GM23338 (cell line): ENCODE data around the gene ALDH1A2. TPM values are rescaled to one million over a fixed set of nuclear protein-coding genes. Genes with fewer than 3 reads are reported as not detected.

Experiments
- ATAC-seq: fragments of 200-7000 bp; cut with Tn5 transposase; 3 replicates; pipeline ENCODE4 v1.9.1; 2020
- DNase-seq: peaks from one replicate; pipeline ENCODE4 v3.0.0-alpha.2; 2015; ENCODE audit warnings: low spot score
- H2AFZ ChIP-seq: fragments of 200-600 bp; sonication (generic); 2 replicates; pipeline ENCODE4 v1.8.0; 2016; ENCODE audit warnings: antibody characterized with exemption, mild to moderate bottlenecking, moderate library complexity
- H3F3A ChIP-seq: fragments of 200-600 bp; sonication (generic); replicated peaks from 2 replicates; pipeline ENCODE4 v1.8.0; 2017; ENCODE audit warnings: antibody characterized with exemption, mixed run types, low read depth
- H3K27ac ChIP-seq: fragments of 200-600 bp; sonication (generic); 2 replicates; pipeline ENCODE4 v1.6.1; 2016; ENCODE audit warnings: low read depth
- H3K27me3 ChIP-seq: fragments of 200-600 bp; sonication (generic); 2 replicates; pipeline ENCODE4 v1.8.0; 2016; ENCODE audit warnings: mild to moderate bottlenecking, mixed run types, moderate library complexity; ENCODE audit not compliant: insufficient read depth
- H3K36me3 ChIP-seq: fragments of 200-600 bp; sonication (generic); 2 replicates; pipeline ENCODE4 v1.8.0; 2016; ENCODE audit warnings: mild to moderate bottlenecking; ENCODE audit not compliant: insufficient read depth
- H3K4me1 ChIP-seq: fragments of 200-600 bp; sonication (generic); 2 replicates; pipeline ENCODE4 v1.8.0; 2016; ENCODE audit warnings: mild to moderate bottlenecking, moderate library complexity; ENCODE audit not compliant: insufficient read depth
- H3K4me2 ChIP-seq: fragments of 200-600 bp; sonication (generic); 2 replicates; pipeline ENCODE4 v1.7.1; 2017; ENCODE audit warnings: mixed run types
- H3K4me3 ChIP-seq: fragments of 200-600 bp; sonication (generic); 2 replicates; pipeline ENCODE4 v1.6.1; 2016; ENCODE audit warnings: mixed run types
- H3K79me2 ChIP-seq: fragments of 200-600 bp; sonication (generic); replicated peaks from 2 replicates; pipeline ENCODE4 v1.8.0; 2017; ENCODE audit warnings: mild to moderate bottlenecking; ENCODE audit not compliant: insufficient read depth
- H3K9me2 ChIP-seq: fragments of 200-600 bp; sonication (generic); 2 replicates; pipeline ENCODE4 v1.8.0; 2017; ENCODE audit not compliant: insufficient read depth
- H4K20me1 ChIP-seq: fragments of 200-600 bp; sonication (generic); replicated peaks from 2 replicates; pipeline ENCODE4 v1.8.0; 2017; ENCODE audit warnings: mild to moderate bottlenecking; ENCODE audit not compliant: insufficient read depth
- H3K27ac Mint-ChIP-seq: 2 replicates; pipeline ENCODE4 v1.8.0; 2020; ENCODE audit warnings: inconsistent platforms, mild to moderate bottlenecking, moderate library complexity, mixed read lengths
- H3K27me3 Mint-ChIP-seq: 3 replicates; pipeline ENCODE4 v1.8.0; 2022; ENCODE audit warnings: low read depth, mild to moderate bottlenecking, moderate library complexity, mixed read lengths, inconsistent platforms; ENCODE audit not compliant: insufficient read depth, poor library complexity
- H3K36me3 Mint-ChIP-seq: 3 replicates; pipeline ENCODE4 v1.8.0; 2021; ENCODE audit warnings: low read depth, mild to moderate bottlenecking, inconsistent platforms, moderate library complexity, mixed read lengths
- H3K4me1 Mint-ChIP-seq: 3 replicates; pipeline ENCODE4 v1.8.0; 2020; ENCODE audit warnings: mild to moderate bottlenecking, inconsistent platforms, mixed read lengths
- H3K4me3 Mint-ChIP-seq: 3 replicates; pipeline ENCODE4 v1.8.0; 2021; ENCODE audit warnings: moderate library complexity, mild to moderate bottlenecking, inconsistent platforms, mixed read lengths
- H3K9me3 Mint-ChIP-seq: 3 replicates; pipeline ENCODE4 v1.8.0; 2020; ENCODE audit warnings: moderate library complexity, mild to moderate bottlenecking, inconsistent platforms, mixed read lengths
- CREB1 ChIP-seq: fragments of 250-450 bp; sonication (Bioruptor Pico); IDR thresholded peaks from 2 replicates; pipeline ENCODE4 v1.5.0; 2020; ENCODE audit warnings: low read depth, mild to moderate bottlenecking, moderate library complexity
- CTCF ChIP-seq, 2 experiments: fragments of 200-600 bp in 1 of 2; sonication (generic) in 1 of 2; conservative IDR thresholded peaks; 2 replicates each; pipeline versions ENCODE4 v1.5.1 to v1.6.1; 2016 to 2017; ENCODE audit warnings: antibody characterized with exemption in 2 of 2, low read depth in 2 of 2, mild to moderate bottlenecking in 2 of 2, moderate library complexity in 1 of 2
- EZH2phosphoT487 ChIP-seq: fragments of 200-600 bp; sonication (generic); IDR thresholded peaks from one replicate; pipeline ENCODE4 v1.8.1; 2018; ENCODE audit warnings: antibody characterized with exemption; ENCODE audit not compliant: unreplicated experiment
- JUNB ChIP-seq: IDR thresholded peaks from one replicate; pipeline ENCODE4 v1.6.1; 2016; ENCODE audit warnings: antibody characterized with exemption; ENCODE audit not compliant: unreplicated experiment
- NANOG ChIP-seq: IDR thresholded peaks from 2 replicates; pipeline ENCODE4 v1.6.1; 2016; ENCODE audit warnings: antibody characterized with exemption, borderline replicate concordance
- STAT1 ChIP-seq: IDR thresholded peaks from one replicate; pipeline ENCODE4 v1.6.1; 2016; ENCODE audit warnings: antibody characterized with exemption; ENCODE audit not compliant: unreplicated experiment
- ZNF462 ChIP-seq: fragments of 250-450 bp; sonication (Bioruptor Pico); IDR thresholded peaks from 2 replicates; pipeline ENCODE4 v1.5.0; 2020; ENCODE audit warnings: mild to moderate bottlenecking, moderate library complexity
- polyA plus RNA-seq: library from polyadenylated mRNA; unstranded; fragments of >200 nt; fragmentation: Nextera tagmentation; extraction: Ambion mirVana; gene quantifications from 2 replicates; pipeline ENCODE4 v1.2.1, GENCODE V29; 2016
- total RNA-seq: library from RNA; depleted of rRNA; stranded (reverse); fragments of >200 nt; shearing (Covaris generic); gene quantifications from 2 replicates; pipeline ENCODE4 v1.2.3, GENCODE V29; 2014

ALDH1A2 gene
- total and polyA plus RNA-seq, 2 experiments from 2014 or later, result 0.80 TPM; not detected in 1

GRCh38 chr15:57996561-57996960 lies 69.0 kb downstream of the ALDH1A2 start (continued):
- TF ChIP-seq ZNF462 (CRISPR knock-in tag), result no peak
- no peak for TF ChIP-seq CREB1

- H3K4me1 ChIP-seq, result no peaks in the 10 kb centered on the region
- no peak overlapping the region for H3K4me2 ChIP-seq
- no peaks in the 10 kb centered on the region for H3K9me2 ChIP-seq
- H3K36me3 ChIP-seq, result no peaks in the 10 kb centered on the region
- no peak overlapping the region for H2AFZ ChIP-seq
- Mint-ChIP-seq H3K4me3 (no peak overlapping the region), H3K4me1 (no peaks in the 10 kb centered on the region), H3K36me3 (no peaks in the 10 kb centered on the region), H3K27me3 (no peaks in the 10 kb centered on the region), H3K27ac (no peak overlapping the region), H3K9me3 (peaks cover 8% of the 10 kb centered on the region; the same call in 1 of the 3 replicates)
- no peaks in the 10 kb centered on the region for H3K79me2 ChIP-seq
- DNase-seq (no peak), ATAC-seq (no peak)
- H3K27me3 ChIP-seq, result no peaks in the 10 kb centered on the region
- H3F3A ChIP-seq, result no peaks in the 10 kb centered on the region
- no peak overlapping the region for H3K27ac ChIP-seq
- H3K4me3 ChIP-seq, result no peak overlapping the region
- H4K20me1 ChIP-seq, result no peaks in the 10 kb centered on the region
- TF ChIP-seq CREB1 (no peak), NANOG (no peak), EZH2phosphoT487 (no peak), CTCF (conservative IDR thresholded peaks at IDR 0.05; ENCODE audit: low read depth in 2 of 2) (no peak), JUNB (no peak), STAT1 (no peak)
Measured at GRCh38 chr15:57994221-57995049, 71.1 kb downstream of the ALDH1A2 start.
